GM19043 (cell line): Measurements from ENCODE around the gene VPS13D.

ENCODE experiments used
- ATAC-seq: cut with Tn5 transposase; IDR thresholded peaks from one replicate; pipeline ENCODE4 v1.9.1; 2021; ENCODE audit warnings: low read depth; ENCODE audit not compliant: unreplicated experiment

Gene VPS13D, protein sequence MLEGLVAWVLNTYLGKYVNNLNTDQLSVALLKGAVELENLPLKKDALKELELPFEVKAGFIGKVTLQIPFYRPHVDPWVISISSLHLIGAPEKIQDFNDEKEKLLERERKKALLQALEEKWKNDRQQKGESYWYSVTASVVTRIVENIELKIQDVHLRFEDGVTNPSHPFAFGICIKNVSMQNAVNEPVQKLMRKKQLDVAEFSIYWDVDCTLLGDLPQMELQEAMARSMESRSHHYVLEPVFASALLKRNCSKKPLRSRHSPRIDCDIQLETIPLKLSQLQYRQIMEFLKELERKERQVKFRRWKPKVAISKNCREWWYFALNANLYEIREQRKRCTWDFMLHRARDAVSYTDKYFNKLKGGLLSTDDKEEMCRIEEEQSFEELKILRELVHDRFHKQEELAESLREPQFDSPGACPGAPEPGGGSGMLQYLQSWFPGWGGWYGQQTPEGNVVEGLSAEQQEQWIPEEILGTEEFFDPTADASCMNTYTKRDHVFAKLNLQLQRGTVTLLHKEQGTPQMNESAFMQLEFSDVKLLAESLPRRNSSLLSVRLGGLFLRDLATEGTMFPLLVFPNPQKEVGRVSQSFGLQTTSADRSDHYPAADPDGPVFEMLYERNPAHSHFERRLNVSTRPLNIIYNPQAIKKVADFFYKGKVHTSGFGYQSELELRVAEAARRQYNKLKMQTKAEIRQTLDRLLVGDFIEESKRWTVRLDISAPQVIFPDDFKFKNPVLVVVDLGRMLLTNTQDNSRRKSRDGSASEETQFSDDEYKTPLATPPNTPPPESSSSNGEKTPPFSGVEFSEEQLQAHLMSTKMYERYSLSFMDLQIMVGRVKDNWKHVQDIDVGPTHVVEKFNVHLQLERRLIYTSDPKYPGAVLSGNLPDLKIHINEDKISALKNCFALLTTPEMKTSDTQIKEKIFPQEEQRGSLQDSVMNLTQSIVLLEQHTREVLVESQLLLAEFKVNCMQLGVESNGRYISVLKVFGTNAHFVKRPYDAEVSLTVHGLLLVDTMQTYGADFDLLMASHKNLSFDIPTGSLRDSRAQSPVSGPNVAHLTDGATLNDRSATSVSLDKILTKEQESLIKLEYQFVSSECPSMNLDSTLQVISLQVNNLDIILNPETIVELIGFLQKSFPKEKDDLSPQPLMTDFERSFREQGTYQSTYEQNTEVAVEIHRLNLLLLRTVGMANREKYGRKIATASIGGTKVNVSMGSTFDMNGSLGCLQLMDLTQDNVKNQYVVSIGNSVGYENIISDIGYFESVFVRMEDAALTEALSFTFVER (N-terminal part only)

DNA sequence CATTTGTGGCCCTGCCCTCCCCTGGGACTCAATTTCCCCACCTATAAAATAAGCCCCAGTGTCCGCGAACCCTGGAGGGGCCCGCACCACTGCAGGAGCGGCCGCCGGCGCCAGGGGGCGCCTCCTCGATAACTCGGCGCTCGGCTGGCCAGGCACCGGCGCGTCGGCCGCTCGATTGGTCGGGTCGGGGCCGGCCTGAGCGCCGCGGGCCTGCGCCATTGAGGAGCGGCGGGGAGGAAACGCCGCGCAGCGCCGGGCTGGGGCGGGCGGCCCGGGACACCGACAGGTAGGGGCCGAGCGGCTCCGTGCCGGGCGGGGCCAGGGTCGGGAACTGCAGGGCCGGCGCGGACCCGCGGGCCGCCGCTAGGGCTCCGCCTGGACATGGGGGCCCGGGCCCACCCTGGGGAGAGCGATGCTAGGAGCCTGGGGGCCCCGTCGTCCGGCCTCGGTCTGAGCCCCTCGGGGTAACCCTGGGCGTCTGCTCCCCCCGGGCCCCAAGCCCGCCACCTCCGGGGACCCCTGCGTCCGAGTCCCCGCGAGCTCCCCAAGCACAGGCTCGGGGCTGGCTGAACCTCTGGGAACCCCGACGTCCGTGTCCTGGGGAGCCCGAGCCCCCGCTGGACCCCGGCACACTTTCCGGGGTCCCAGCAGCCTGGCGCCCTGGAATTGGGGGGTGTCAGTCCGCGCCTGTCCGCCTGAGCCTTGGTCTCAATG is at the start of gene VPS13D:
Gene VPS13D, plus strand, starts transcription at position 196 of the 714 bp plus-strand sequence. CDS start 4,237 bp downstream, outside the sequence.
- ATAC-seq, result no peak

DNA sequence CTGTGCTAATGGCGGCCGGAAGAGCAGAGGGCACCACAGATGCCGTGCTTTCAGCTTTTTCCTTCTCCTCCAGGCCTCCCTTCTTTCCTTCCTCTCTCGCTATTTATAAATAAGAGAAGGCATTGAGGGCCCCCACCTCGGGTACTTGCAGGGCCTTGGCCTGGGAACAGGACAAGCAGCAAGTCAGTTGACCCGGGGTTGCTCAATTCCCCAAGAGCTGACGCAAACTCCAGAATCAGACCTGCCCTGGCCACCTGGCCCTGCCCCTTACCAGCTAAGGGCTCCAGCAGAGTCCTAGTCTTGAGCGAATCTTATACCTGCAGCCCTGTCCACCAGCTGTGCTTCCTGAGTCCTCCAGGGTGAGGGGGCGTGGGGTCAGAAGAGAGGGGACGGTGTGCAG is 49.5 kb upstream of the VPS13D start:
- no peak for ATAC-seq

DNA sequence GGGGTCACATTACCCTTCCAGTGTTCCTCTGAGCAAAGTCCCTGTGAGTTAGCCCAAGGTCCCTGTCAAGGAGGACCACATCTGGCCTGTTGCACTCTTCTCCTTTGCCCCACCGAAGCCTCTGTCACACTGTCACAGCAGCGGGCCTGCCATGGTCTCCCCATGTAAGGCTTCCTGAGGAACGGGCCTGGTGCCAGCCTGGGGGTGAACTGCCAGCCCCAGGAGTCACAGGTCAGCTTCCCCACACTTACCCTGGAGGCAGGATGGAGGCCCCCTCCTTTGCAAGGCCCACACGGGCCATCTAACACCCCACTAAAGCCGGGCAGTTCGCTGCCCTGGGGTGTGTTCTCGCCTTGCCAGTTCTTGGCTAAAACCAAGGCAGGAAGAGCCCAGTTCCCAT is 48.9 kb upstream of the VPS13D start:
- ATAC-seq, result no peak

DNA sequence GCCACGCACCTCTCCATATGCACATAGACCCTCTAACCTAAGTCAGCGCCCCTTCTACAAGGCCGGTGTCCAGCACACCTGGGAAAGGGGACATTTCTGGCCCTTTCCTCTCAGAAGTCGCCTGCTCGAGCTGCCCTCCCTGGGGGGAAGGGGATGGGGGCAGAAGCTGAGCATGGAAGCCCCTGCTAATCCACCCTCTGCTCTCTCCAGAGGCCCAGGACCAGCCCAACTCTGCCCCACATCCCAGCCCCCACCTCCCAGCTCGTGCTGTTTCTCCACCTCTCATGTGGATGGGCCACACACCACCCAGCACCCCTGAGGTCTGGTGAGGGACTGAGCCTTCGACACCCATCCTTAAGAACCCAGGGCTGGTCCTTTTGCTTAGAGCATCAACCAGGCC is 48.3 kb upstream of the VPS13D start:
- no peak for ATAC-seq

DNA sequence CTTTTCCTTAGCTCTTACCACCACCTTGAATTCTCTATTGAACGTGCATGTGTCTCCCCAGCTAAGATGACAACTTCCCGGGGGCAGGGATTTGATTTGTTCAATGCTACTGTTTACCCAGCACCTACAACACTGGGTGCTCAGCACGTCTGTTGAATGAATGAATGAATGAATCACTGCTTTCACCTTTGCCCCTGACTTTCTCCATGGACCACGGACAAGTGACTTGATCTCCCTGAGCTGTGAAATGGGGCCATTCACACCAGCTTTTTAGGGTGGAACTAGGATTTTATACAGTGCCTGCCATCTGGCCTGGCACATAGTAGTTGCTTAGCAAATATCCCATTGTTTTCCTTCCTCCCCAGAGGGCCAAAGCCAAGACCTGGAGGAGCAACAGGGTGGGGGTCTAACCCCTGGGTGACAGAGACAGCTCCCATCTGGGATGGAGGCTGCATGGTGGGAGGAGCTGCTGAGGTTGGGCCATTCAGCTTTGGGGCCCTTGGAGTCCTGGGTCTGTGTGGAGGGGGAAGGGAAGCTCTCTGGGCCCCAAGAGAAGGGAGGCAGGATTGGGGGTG is 47.3 kb upstream of the VPS13D start:
- ATAC-seq, result no peak

DNA sequence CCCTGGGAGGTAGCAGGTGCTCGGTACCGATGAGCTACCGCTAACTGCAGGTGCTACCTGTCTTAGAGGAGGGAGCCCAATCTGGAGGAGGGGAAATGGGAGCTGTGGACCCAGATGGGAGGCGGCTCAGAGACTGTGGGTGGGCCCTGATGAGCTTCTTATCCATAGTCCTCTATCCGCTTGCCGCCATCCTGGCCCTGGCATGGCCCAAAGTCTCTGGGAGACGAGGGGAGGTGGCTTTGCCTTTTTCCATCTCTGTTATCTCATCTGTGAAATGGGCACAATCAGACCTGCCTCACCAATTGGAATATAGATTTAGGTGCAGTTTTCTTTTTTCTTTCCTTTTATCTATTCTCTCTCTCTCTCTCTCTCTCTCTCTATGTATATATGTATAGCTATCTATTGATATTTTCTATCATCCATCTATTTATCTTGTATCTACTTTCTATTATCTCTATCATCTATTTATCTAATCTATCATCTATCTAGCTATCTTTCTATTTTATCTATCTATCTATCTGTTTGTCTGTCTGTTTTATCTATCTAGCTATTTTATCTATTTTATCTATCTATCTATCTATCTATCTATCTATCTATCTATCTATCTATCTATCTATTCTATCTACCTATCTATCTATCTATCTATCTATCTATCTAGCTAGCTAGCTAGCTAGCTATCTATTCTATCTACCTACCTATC is 46.6 kb upstream of the VPS13D start:
- ATAC-seq, result no peak

DNA sequence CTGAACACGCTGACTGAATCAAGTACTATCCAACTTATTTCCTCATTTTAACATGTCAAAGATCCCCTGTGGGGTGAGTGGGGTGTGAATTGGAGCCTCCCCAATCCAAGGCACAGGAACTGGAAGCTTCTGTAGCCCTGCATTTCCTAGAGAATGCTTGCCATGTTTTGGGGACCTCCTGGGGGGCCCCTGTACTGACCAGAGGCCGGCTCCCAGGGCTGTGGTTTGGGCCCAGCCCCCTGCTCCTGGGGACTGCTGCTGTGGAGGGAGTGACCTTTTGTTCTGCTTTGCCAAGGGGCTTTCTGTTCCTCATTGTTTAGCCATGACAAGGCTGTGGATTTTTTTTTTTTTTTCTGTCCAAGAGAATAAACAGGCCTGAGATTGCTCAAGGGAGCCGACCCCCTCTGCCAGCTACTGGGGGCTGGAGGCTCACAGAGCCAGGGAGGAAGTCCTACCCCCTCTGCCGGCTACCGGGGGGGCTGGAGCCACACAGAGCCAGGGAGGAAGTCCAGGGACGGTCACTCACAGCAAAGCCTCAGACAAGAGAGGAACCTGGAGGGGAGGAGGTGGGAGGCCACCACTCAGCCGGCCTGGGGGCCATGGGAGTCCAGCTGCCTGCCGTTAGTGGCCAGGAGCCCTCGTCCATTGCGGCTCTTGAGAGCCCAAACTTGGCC is 45.7 kb upstream of the VPS13D start:
- ATAC-seq, result no peak

DNA sequence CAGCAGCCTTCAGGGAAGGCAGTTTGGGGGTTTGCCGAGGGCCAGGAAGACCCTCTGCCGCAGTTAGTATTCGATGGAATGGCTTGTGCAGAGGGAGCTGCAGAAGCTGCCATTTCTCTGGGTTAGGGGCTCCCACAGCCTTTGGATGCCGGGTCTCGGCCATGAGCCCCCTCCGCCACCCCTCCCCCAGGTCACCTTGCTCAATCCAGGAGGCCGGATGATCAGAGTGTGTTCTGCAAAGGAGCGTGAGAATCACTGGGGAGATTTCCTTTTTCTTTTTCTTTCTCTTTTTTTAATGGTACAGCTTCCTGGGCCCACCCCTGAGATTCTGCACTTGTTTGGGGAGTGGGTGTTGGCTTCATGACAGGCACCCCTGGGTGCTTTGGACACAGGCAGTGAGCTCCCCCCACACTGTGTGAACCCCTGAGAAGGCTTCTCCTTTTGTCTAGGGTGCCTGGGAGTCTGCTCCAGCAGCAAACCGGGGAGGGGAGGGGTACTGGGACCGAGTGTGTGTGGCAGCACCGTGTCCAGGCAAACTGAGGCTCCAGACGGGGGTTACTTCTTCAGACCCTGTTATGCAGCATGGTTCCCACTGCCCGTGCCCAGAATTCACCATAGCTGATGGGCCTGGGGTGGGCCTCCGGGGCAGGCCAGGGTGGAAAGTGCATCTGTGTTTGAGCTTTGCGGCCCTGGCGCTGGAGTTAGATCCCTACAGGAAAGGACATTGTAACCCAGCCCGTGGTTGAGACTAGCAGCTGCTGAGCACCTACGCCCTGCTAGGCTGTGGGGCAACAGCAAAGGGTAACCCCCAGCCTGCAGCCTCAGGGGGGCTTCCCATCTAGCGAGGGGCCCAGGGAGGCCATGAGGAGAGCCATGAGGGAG is 44.6 kb upstream of the VPS13D start:
- ATAC-seq, result no peak

DNA sequence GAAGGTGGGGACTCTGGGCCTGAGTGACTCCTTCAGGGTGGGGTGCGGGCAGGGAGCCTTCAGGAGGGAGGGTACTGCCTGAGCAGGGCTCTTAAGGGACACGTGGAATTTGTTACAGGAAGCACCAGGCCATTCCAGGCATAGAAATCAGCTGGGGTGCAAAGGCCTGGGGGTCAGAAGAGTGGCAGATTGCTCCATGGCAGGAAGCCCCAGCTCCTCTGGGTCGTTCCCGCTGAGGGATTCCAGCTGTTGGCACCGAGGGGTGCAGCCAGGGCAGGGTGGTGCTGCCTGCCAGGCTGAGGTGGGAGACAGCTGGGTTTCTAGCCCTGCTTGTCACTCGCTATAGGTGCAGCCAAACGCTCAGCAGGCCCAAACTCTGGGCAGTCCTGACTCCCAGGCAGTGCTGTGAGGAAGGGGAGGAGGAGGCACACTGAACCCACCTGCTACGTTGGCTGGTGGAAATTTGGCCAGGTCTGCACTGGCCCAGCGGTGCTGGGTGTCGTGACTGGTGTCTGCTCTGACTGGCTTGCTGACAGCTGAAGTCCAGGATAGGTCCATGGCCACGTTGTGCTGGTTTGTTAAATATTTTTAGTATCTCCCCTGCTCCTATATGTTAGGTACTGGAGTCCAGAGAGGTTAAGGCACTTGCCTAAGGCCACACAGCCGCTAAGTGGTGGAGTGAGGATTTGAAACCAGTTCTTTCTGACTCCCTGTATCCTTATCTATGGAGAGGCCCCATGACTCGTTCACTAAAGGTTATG is 43.7 kb upstream of the VPS13D start:
- ATAC-seq, result no peak

DNA sequence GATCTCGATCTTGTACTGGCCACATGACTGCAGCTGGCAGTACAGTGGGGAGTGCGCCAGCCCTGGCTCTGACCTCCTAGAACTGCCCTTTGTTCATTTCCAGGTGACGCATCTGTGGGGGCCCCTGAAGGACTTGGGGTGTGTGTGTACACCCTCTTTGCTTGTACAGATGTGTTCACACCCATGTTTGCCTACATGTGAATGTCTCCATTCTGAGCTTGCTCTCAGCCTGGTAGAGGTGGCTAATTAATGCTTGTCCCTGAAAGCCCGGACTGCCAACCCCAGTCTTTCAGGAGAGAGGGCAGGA is 43.2 kb upstream of the VPS13D start:
- no peak for ATAC-seq

DNA sequence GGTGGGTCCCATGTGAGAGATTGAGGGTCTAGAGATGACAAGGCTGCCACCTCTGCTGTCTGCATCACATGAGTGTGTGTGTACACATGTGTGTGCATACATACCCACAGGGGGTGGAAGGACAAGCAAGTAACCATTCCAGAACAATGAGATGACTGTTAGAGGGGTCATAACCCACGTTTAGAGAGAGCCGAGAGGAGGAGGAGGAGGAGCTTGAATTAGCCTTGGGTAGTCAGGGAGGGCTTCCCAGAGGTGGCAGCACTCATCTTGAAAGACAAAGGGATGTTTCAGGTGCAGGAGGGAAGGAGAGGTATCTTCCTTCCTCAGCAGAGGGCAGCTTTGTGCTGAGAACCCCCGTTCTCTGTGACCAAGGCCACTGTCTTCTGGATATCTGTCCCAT is 41.7 kb upstream of the VPS13D start:
- ATAC-seq, result no peak

DNA sequence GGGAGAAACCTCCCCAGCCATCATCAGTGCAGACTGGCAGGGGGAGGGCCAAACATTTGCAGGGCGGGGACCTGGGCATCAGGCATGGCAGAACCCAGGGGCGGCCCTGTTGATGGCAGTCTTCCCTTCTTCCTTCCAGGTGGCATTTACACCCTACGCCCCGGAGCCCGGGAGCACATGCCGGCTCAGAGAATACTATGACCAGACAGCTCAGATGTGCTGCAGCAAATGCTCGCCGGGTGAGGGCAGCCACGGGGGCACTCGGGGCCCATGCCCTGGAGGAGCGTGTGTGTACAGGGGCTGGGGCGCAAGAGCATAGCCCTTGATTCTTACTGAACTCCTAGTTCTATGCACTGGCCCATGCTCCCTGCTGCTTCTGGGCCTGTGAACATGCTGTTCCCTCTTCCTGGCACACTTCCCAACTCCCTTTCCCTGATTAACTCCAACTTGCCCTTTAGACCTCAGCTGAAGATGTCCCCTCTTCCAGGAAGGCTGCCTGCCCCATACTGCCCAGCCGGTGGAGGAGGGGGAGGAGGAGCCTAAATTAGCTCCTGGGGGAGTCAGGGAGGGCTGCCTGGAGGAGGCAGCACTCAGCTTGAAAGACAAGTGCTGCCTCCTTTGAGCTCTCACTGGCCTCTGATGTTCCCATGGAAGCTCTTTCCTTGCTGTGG is 41.0 kb upstream of the VPS13D start:
- ATAC-seq, result no peak

DNA sequence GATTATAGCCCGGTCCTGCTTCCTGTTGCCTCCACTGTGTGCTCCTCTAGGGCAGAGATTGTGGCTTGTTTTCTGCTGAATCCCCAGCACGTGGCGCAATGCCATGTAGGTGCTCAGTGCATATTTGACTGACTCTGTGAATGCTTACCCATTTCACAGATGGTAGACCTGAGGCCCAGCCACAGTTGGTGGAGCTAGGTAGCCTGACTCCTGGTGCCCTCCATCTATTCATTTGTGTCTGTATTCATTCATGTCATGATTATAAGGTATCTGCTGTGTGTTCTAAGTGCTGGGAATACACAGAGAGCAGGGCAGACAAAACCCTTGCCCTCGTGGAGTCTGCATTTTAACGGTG is 40.5 kb upstream of the VPS13D start:
- ATAC-seq, result no peak

DNA sequence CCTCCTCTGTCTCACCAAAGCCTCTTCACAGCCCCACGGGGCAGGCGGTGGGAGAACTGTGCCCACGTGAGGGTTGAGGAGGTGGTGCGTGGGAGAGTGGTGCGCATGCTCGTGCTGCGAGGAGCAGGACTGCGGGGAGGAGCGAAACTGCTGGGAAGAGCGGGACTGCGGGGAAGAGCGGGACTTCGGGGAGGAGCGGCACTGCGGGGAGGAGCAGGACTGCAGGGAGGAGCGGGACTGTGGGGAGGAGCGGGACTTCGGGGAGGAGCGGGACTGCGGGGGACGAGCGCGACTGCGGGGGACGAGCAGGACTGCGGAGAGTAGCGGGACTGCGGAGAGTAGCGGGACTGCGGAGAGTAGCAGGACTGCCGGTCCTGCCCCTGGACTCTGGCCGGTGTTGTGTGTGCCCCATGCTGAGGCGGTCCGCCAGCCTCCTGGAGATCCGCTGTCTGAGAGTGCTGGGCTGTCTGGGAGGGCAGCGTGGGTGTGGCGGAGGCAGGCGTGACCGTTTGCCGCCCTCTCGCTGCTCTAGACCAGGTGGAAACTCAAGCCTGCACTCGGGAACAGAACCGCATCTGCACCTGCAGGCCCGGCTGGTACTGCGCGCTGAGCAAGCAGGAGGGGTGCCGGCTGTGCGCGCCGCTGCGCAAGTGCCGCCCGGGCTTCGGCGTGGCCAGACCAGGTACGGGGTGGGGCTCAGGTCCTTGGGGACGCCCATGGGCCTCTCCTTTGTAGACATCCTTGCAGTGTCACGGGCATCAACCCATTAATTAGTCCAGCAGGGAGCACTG is 38.4 kb upstream of the VPS13D start:
- ATAC-seq, result no peak

DNA sequence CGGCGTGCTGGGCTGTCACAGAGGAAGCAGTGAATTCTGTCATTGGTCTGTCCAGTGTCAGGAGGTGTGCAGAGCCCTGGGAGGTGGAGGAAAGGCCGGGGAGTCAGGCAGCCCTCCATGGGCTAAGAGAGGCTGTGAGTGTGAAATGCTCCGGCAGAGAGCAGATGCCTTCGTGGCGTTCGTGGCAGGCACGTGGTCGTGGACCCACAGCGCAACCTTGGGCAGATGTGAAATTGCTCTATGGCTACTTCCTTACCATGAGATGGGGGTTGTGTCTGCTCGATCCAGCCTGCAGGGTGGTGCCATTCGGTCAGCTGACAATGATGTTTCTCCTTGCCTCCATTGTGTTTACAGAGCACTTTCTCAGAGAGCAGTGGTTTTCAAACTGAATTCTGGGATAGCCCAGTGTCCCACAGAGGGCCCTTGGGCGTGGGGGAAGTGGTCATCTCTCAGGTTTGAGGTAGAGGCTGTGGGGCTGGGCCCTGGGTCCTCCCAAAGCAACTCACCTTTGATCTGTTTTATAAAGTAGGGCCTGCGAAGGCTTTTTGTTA is 35.1 kb upstream of the VPS13D start:
- ATAC-seq, result no peak

DNA sequence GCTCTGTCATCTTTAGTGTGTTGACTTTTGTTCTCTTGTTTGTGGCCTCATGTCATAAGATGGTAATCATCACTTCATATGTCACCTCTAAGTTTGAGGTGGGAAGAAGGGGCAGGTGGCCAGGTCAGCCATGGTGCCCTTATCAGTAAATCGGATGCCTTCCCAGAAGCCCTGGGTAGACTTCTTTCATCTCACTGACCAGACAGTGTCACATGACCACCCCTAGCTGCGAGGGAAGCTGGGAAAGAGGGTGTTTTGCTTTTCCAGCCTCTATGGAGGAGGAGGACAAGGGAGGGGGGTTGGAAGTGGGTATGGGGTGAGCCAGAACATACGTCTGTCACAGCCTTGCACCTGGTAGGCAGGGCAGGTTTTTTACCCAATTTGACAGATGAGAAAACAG is 34.4 kb upstream of the VPS13D start:
- no peak for ATAC-seq
